Central memory CD4-positive, alpha-beta T cell (primary cell): ENCODE data around the gene SNORC.

ENCODE experiments used
- DNase-seq: peaks from one replicate; pipeline ENCODE4 v3.0.0; 2022

SNORC gene

GRCh38 chr2:232927793-232928550 is 57.9 kb downstream of the SNORC start:
- DNase-seq, result no peak
